GM23248 (cell line): Measurements from ENCODE around the gene VPS35. TPM values are rescaled to one million over a fixed set of nuclear protein-coding genes. Genes with fewer than 3 reads are reported as not detected.

ENCODE experiments used
- DNase-seq: peaks from one replicate; pipeline ENCODE4 v3.0.0-alpha.2; 2015
- H2AFZ ChIP-seq: fragments of 200-600 bp; sonication (generic); 2 replicates; pipeline ENCODE4 v1.6.1; 2016; ENCODE audit warnings: antibody characterized with exemption
- H3F3A ChIP-seq: fragments of 200-600 bp; sonication (generic); 2 replicates; pipeline ENCODE4 v1.6.1; 2016; ENCODE audit warnings: mild to moderate bottlenecking, antibody characterized with exemption, mixed run types; ENCODE audit not compliant: insufficient read depth
- H3K27ac ChIP-seq: fragments of 200-600 bp; sonication (generic); 2 replicates; pipeline ENCODE4 v1.5.1; 2016; ENCODE audit warnings: mild to moderate bottlenecking
- H3K27me3 ChIP-seq: fragments of 200-600 bp; sonication (generic); replicated peaks from 2 replicates; pipeline ENCODE4 v1.6.1; 2016; ENCODE audit warnings: mild to moderate bottlenecking; ENCODE audit not compliant: insufficient read depth
- H3K36me3 ChIP-seq: fragments of 200-600 bp; sonication (generic); 2 replicates; pipeline ENCODE4 v1.6.1; 2016; ENCODE audit warnings: low read depth, mild to moderate bottlenecking
- H3K4me1 ChIP-seq: fragments of 200-600 bp; sonication (generic); 2 replicates; pipeline ENCODE4 v1.6.1; 2016; ENCODE audit warnings: mild to moderate bottlenecking; ENCODE audit not compliant: insufficient read depth
- H3K4me2 ChIP-seq: fragments of 200-600 bp; sonication (generic); one replicate; pipeline ENCODE4 v1.6.1; 2016; ENCODE audit warnings: mild to moderate bottlenecking; ENCODE audit not compliant: unreplicated experiment
- H3K4me3 ChIP-seq: fragments of 200-600 bp; sonication (generic); 2 replicates; pipeline ENCODE4 v1.5.1; 2016; ENCODE audit warnings: mild to moderate bottlenecking
- H3K79me2 ChIP-seq: fragments of 200-600 bp; sonication (generic); 2 replicates; pipeline ENCODE4 v1.6.1; 2016; ENCODE audit warnings: mild to moderate bottlenecking; ENCODE audit not compliant: insufficient read depth
- H3K9ac ChIP-seq: fragments of 200-600 bp; sonication (generic); 2 replicates; pipeline ENCODE4 v1.6.1; 2016; ENCODE audit warnings: mild to moderate bottlenecking
- H3K9me2 ChIP-seq: fragments of 200-600 bp; sonication (generic); 2 replicates; pipeline ENCODE4 v1.6.1; 2016; ENCODE audit warnings: mixed run types, mild to moderate bottlenecking, moderate library complexity; ENCODE audit not compliant: insufficient read depth
- H3K9me3 ChIP-seq: fragments of 200-600 bp; sonication (generic); one replicate; pipeline ENCODE4 v1.6.1; 2017; ENCODE audit warnings: low read depth
- H4K20me1 ChIP-seq: fragments of 200-600 bp; sonication (generic); 2 replicates; pipeline ENCODE4 v1.6.0; 2016; ENCODE audit not compliant: insufficient read depth
- EZH2 ChIP-seq: fragments of 200-600 bp; sonication (generic); IDR thresholded peaks from 2 replicates; pipeline ENCODE4 v1.6.1; 2018; ENCODE audit warnings: antibody characterized with exemption, mild to moderate bottlenecking; ENCODE audit not compliant: insufficient read depth, poor library complexity, severe bottlenecking
- EZH2phosphoT487 ChIP-seq: fragments of 200-600 bp; sonication (generic); IDR thresholded peaks from 2 replicates; pipeline ENCODE4 v1.6.1; 2018; ENCODE audit warnings: antibody characterized with exemption, moderate library complexity, mild to moderate bottlenecking, low read depth; ENCODE audit not compliant: insufficient read depth
- WGBS, 2 experiments: methylation state at CpG; one replicate each; pipeline ENCODE4 v1.1.6; 2015 to 2017; ENCODE audit warnings: low lambda C conversion rate in 2 of 2, low coverage in 1 of 2; ENCODE audit errors: missing lambda C conversion rate in 2 of 2; 5-methylcytosine and 5-hydroxymethylcytosine counted together
- in situ Hi-C: fragments of 300-500 bp; cut with MboI; formaldehyde crosslinking; loops from 2 replicates; pipeline ENCODE4 v1.15.0; 2020
- polyA plus RNA-seq: library from polyadenylated mRNA; unstranded; fragments of >200 nt; fragmentation: Nextera tagmentation; extraction: Ambion mirVana; gene quantifications from 2 replicates; pipeline ENCODE4 v1.2.1, GENCODE V29; 2016
- total RNA-seq: library from RNA; depleted of rRNA; stranded (reverse); fragments of >200 nt; shearing (Covaris generic); gene quantifications from 2 replicates; pipeline ENCODE4 v1.2.3, GENCODE V29; 2014

The VPS35 gene
- total and polyA plus RNA-seq, 2 experiments from 2014 or later = 91.1 to 213 TPM

DNA sequence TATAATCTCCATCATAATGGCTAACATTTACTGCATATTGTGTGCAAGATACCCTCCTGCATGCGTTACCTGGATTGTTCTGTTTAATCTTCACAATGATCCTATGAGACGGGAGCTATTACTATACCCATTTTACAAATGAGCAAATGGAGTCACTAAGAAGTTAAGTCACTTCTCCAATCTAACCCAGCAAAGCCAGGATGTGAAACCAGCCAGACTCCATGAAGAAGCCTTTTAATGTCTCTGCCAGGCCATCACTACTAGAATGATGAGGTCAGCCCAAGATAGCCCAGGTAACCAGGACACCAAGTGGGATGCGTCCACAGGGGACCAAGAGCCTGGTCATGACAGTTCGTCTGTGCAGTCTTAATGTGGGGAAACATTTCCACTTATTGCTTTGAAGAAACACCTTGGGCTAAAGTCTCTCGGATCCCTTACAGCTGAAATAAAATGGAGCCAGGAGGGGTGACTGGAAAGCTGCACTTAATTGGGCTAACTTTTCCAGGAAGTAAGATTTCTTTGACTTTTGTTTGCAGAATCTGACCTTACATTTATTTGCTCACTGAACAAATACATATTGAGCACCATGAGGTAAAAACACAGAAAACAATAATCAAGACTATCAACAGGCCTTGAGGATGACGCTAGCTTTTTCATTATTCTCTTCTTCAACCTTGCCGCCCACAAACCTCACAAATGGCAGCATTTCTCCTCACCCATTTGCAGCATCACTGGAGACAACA, 66.9 kb downstream of the VPS35 start:
- no peaks in the 10 kb centered on the region for H4K20me1 ChIP-seq
- H3K36me3 ChIP-seq = no peaks in the 10 kb centered on the region
- H3K4me3 ChIP-seq = no peak overlapping the region
- no peaks in the 10 kb centered on the region for H3K4me1 ChIP-seq
- peak overlapping the region; percentile 88; the same call in 1 of the 2 replicates for H2AFZ ChIP-seq
- WGBS, 2 experiments = 86 to 87% methylated on average over 7 of the region's 7 CpGs
- no peak for TF ChIP-seq EZH2phosphoT487
- TF ChIP-seq EZH2 = no peak
- H3K79me2 ChIP-seq = peaks cover 30% of the 10 kb centered on the region
- no peaks in the 10 kb centered on the region for H3K27me3 ChIP-seq
- H3K9me2 ChIP-seq = no peaks in the 10 kb centered on the region
- in situ Hi-C loops = no loop called here
- H3K9me3 ChIP-seq = no peaks in the 10 kb centered on the region
- H3K4me2 ChIP-seq = no peak overlapping the region
- no peak overlapping the region for H3K9ac ChIP-seq
- no peak for DNase-seq
- H3F3A ChIP-seq = no peaks in the 10 kb centered on the region
- no peak overlapping the region for H3K27ac ChIP-seq

DNA sequence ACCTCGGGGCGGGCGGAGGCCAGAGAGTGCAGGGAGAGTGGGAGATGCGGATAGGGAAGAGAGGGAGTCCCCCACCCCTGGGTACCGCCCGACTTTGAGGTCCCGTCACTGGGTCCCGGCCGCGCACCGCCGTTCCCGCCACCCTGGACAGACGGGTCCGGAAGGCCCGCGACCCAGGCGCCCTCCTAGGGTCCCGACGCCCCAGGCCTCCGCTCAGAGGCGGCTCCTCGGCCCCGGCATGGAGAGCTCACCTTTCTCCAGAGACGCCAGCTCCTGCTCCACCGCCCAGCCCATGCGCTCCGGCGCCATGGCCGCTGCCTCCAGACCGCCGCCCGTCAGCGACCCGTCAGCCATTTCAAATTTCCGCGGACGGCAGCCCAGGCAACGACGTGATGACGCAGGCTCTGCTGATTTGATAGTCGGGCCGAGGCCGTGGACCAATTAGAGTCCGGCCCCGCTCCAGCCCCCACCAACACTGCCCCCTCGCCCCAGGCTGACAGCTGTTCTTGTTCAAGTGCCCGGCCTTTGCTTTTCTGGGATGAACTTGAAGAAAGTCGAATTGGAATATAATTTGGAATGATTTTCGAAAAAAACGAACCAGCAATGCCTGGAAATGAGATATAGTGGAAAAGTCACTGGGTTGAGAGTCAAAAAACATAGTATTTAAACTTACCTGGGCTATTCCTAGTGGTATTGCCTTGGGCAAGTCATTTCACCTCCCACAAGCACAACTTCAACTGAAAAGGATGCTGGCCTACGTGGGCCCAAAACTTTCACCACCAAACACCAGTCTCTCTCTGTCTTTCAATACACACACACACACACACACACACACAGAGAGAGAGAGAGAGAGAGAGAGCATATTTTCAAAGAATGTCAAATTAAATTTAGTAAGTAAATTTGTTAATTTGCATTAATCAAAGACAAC, 67.7 kb downstream of the VPS35 start, which contains the start of gene SHCBP1:
TSS of gene SHCBP1 (minus strand) at position 374 of the 928 bp plus-strand sequence. CDS start at position 354, 20 bp downstream.
- Histone ChIP-seq H3K79me2 (peaks cover 30% of the 10 kb centered on the region), H3K9me3 (no peaks in the 10 kb centered on the region), H3K9me2 (no peaks in the 10 kb centered on the region), H3K4me2 (peak within 1 kb of the TSS; percentile 94), H3K27ac (peak within 1 kb of the TSS; percentile 47), H3K9ac (peak within 1 kb of the TSS; percentile 82), H3K27me3 (no peaks in the 10 kb centered on the region), H4K20me1 (no peaks in the 10 kb centered on the region), H3F3A (no peaks in the 10 kb centered on the region), H2AFZ (peak within 1 kb of the TSS; percentile 88), H3K4me3 (peak within 1 kb of the TSS; percentile 85), H3K36me3 (no peaks in the 10 kb centered on the region), H3K4me1 (no peaks in the 10 kb centered on the region)
- in situ Hi-C loops = no loop called here
- WGBS, 2 experiments = 0 to 3% methylated on average over 45 to 46 of the region's 52 CpGs
- DNase-seq = peak; percentile 98
- TF ChIP-seq EZH2phosphoT487 (no peak), EZH2 (no peak)

DNA sequence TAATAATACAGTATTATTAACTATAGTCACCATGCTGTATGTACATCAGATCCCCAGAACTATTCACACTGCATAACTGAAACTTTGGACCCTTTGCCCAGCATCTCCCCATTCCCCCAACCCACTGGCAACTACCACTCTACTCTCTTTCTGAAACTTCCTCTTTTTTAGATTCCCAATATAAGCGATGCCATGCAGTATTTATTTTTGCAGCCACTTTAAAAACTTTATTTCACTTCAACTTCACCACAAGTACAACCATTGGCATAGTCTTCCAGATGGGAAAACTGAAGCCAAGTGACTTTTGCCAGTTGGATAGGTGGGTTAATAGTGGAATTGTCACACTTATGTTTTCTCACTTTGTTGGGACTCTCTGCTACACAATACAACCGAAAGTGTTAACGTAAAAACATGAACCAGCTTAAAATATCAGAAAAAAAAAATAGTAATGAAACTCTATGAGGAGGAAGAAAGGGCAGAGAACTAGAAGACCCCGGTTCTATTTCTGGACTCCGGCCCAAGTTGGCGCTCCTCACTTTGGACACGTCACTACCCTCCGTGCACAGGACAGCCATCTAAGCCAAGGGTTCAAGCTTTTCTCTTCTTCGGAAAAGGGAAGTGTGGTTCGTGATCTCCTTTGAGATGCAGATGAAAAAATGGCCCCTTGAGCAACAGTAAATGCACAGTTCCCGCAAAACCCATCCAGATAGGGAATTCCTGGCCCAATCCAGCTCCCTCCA, 68.5 kb downstream of the VPS35 start:
- H3F3A ChIP-seq = no peaks in the 10 kb centered on the region
- H4K20me1 ChIP-seq = no peaks in the 10 kb centered on the region
- in situ Hi-C loops = no loop called here
- 3 to 5% methylated on average over 11 of the region's 11 CpGs for WGBS, 2 experiments
- no peaks in the 10 kb centered on the region for H3K36me3 ChIP-seq
- peak overlapping the region; percentile 88 for H2AFZ ChIP-seq
- peak overlapping the region; percentile 82 for H3K9ac ChIP-seq
- no peaks in the 10 kb centered on the region for H3K9me3 ChIP-seq
- peaks cover 30% of the 10 kb centered on the region for H3K79me2 ChIP-seq
- H3K27ac ChIP-seq = peak overlapping the region; percentile 47
- H3K9me2 ChIP-seq = no peaks in the 10 kb centered on the region
- DNase-seq = peak; percentile 63
- peak overlapping the region; percentile 85 for H3K4me3 ChIP-seq
- H3K4me1 ChIP-seq = no peaks in the 10 kb centered on the region
- H3K4me2 ChIP-seq = peak overlapping the region; percentile 94
- H3K27me3 ChIP-seq = no peaks in the 10 kb centered on the region
- no peak for TF ChIP-seq EZH2
- no peak for TF ChIP-seq EZH2phosphoT487

DNA sequence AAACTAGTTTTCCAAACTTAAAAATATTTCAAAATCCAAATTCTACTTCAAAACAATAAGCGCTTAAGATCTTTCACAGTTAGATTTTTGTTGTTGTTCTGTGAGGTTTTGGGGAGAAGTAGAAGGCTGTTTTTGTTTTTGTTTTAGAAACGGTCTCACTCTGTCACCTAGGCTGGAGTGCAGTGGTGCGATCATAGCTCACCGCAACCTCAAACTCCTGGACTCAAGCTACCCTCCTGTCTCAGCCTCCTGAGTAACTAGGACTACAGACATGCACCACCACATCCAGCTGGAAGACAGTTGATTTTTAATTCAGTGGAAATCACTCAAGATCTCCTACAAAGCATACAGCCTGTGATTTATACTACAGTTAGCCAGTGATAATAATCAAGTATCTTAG, 70.5 kb downstream of the VPS35 start:
- in situ Hi-C loops = no loop called here
- TF ChIP-seq EZH2 = no peak
- H3K9ac ChIP-seq = no peak overlapping the region
- DNase-seq = no peak
- no peaks in the 10 kb centered on the region for H3K9me2 ChIP-seq
- H3K79me2 ChIP-seq = peaks cover 30% of the 10 kb centered on the region
- no peaks in the 10 kb centered on the region for H3K4me1 ChIP-seq
- WGBS, 2 experiments = 81 to 88% methylated on average over 4 of the region's 4 CpGs
- no peaks in the 10 kb centered on the region for H3K9me3 ChIP-seq
- H3K4me2 ChIP-seq = no peak overlapping the region
- peak overlapping the region; percentile 52 for H2AFZ ChIP-seq
- no peaks in the 10 kb centered on the region for H4K20me1 ChIP-seq
- H3F3A ChIP-seq = no peaks in the 10 kb centered on the region
- no peak overlapping the region for H3K4me3 ChIP-seq
- H3K27ac ChIP-seq = no peak overlapping the region
- no peaks in the 10 kb centered on the region for H3K27me3 ChIP-seq
- no peaks in the 10 kb centered on the region for H3K36me3 ChIP-seq
